HepG2 (cell line): ENCODE data around the gene GLB1L3. TPM values are rescaled to one million over a fixed set of nuclear protein-coding genes. Genes with fewer than 3 reads are reported as not detected.
A peak's percentile ranks its signal among the peaks of the same experiment; 100 is the strongest.

Source experiments
- DPF2 ChIP-seq: sonication (generic); formaldehyde crosslinking; IDR thresholded peaks from 2 replicates; pipeline ENCODE4 v1.4.0; 2020; ENCODE audit warnings: mild to moderate bottlenecking, low read depth, missing genetic modification reagents, borderline replicate concordance
- EEA1 ChIP-seq: sonication (generic); formaldehyde crosslinking; IDR thresholded peaks from 2 replicates; pipeline ENCODE4 v1.5.1; 2020; ENCODE audit warnings: mild to moderate bottlenecking, missing genetic modification reagents, borderline replicate concordance
- EED ChIP-seq: sonication (generic); formaldehyde crosslinking; IDR thresholded peaks from 2 replicates; pipeline ENCODE4 v1.5.0; 2020; ENCODE audit warnings: mild to moderate bottlenecking, missing genetic modification reagents
- FOSL1 ChIP-seq: sonication (generic); formaldehyde crosslinking; IDR thresholded peaks from 2 replicates; pipeline ENCODE4 v1.9.0; 2021; ENCODE audit warnings: missing genetic modification reagents, borderline replicate concordance
- HMG20A ChIP-seq: IDR thresholded peaks from 2 replicates; pipeline ENCODE4 v1.6.1; 2016; ENCODE audit warnings: borderline replicate concordance
- KLF13 ChIP-seq: sonication (generic); formaldehyde crosslinking; IDR thresholded peaks from 2 replicates; pipeline ENCODE4 v1.4.0; 2020; ENCODE audit warnings: mild to moderate bottlenecking, missing genetic modification reagents
- MLXIP ChIP-seq: sonication (generic); formaldehyde crosslinking; IDR thresholded peaks from 2 replicates; pipeline ENCODE4 v1.9.0; 2021; ENCODE audit warnings: missing genetic modification reagents, borderline replicate concordance
- SIN3A ChIP-seq: IDR thresholded peaks from 2 replicates; pipeline ENCODE4 v1.6.1; 2011; ENCODE audit warnings: low read depth, mild to moderate bottlenecking, control low read depth, low read length, borderline replicate concordance
- TBP ChIP-seq: sonication (generic); formaldehyde crosslinking; IDR thresholded peaks from 2 replicates; pipeline ENCODE4 v1.5.0; 2020; ENCODE audit warnings: missing genetic modification reagents
- TEAD3 ChIP-seq: optimal IDR thresholded peaks from 2 replicates; pipeline ENCODE3; 2016; ENCODE audit warnings: borderline replicate concordance
- ZBTB1 ChIP-seq: sonication (generic); formaldehyde crosslinking; IDR thresholded peaks from 2 replicates; pipeline ENCODE4 v1.4.0; 2020; ENCODE audit warnings: missing genetic modification reagents, borderline replicate concordance
- ZBTB8A ChIP-seq: sonication (generic); formaldehyde crosslinking; IDR thresholded peaks from 2 replicates; pipeline ENCODE4 v1.4.0; 2020; ENCODE audit warnings: mild to moderate bottlenecking, low read depth, missing genetic modification reagents, borderline replicate concordance
- ZNF230 ChIP-seq: sonication (generic); formaldehyde crosslinking; IDR thresholded peaks from 2 replicates; pipeline ENCODE4 v1.4.0; 2020; ENCODE audit warnings: mild to moderate bottlenecking, missing genetic modification reagents
- ZNF264 ChIP-seq: sonication (generic); formaldehyde crosslinking; IDR thresholded peaks from 2 replicates; pipeline ENCODE4 v1.4.0; 2020; ENCODE audit warnings: missing genetic modification reagents
- ZNF30 ChIP-seq: sonication (generic); formaldehyde crosslinking; IDR thresholded peaks from 2 replicates; pipeline ENCODE4 v1.5.0; 2020; ENCODE audit warnings: mild to moderate bottlenecking, missing genetic modification reagents
- ZNF460 ChIP-seq: sonication (generic); formaldehyde crosslinking; IDR thresholded peaks from 2 replicates; pipeline ENCODE4 v1.5.1; 2020; ENCODE audit warnings: missing genetic modification reagents, mild to moderate bottlenecking, borderline replicate concordance
- polyA plus RNA-seq, 8 experiments: library from polyadenylated mRNA; depleted of rRNA in 3 of 8; stranded (reverse) in 7 of 8; unstranded in 1 of 8; fragments of >200 nt; fragmentation: Illumina TruSeq in 4 of 8; extraction: Trizol in 4 of 8; gene quantifications; 2 replicates each; pipeline versions ENCODE4 v1.2.1 to v1.2.3, GENCODE V29; 2011 to 2016; ENCODE audit warnings: low read depth in 4 of 8, missing spikeins in 1 of 8, mixed read lengths in 1 of 8; ENCODE audit not compliant: insufficient read depth in 1 of 8
- total RNA-seq, 5 experiments: library from RNA; depleted of rRNA; stranded (reverse); fragments of >200 nt; fragmentation: Illumina TruSeq; extraction: Trizol; gene quantifications; 2 replicates each; pipeline ENCODE4 v1.2.3, GENCODE V29; 2016; ENCODE audit warnings: low read depth in 1 of 5
- TF ChIP-seq, protein P1 (sequence below): sonication (generic); formaldehyde crosslinking; IDR thresholded peaks from 2 replicates; pipeline ENCODE4 v1.4.0; 2020; ENCODE audit warnings: missing genetic modification reagents
- TF ChIP-seq, protein P2 (sequence below): IDR thresholded peaks from 2 replicates; pipeline ENCODE4 v1.6.1; 2016

GLB1L3 gene
- total and polyA plus RNA-seq, 2 of the 13 experiments (the other 11 are each of a cell fraction or from before 2014, with no cell fraction given) = not detected

DNA sequence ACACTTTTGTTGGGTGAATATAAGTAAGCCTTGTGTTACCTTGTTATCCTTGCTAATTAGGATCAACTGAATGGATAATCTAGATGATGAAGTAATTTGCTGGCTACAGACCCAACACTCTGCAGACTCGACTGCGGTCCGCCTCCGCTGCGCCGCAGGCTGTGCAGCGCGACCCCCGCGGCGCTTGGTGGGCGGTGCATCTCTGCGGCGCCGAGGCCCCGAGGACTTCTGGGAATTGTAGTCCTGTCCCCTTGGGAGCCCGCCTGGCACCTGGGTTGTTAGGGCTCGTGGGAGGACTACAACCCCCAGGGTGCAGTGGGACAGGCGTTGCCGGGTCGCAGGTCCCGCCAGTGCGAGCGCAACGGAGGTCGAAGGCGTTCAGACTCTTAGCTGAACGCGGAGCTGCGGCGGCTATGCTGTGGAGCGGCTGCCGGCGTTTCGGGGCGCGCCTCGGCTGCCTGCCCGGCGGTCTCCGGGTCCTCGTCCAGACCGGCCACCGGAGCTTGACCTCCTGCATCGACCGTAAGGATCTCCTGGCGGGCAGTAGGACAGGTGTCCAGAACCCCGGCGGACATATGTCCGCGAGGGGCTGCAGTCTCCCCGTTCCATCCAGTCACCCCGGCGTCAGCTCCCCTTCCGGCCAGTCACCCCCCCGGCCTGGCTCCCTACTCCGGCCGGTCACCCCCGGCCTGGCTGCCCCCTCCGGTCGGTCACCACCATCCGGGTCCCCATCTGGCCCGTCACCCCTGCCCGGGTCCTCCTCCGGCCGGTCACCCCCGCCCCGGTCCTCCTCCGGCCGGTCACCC is 22.8 kb upstream of the GLB1L3 start, which contains the start of the genes ACAD8 and THYN1 (continued):
- TF ChIP-seq, protein P1, sequence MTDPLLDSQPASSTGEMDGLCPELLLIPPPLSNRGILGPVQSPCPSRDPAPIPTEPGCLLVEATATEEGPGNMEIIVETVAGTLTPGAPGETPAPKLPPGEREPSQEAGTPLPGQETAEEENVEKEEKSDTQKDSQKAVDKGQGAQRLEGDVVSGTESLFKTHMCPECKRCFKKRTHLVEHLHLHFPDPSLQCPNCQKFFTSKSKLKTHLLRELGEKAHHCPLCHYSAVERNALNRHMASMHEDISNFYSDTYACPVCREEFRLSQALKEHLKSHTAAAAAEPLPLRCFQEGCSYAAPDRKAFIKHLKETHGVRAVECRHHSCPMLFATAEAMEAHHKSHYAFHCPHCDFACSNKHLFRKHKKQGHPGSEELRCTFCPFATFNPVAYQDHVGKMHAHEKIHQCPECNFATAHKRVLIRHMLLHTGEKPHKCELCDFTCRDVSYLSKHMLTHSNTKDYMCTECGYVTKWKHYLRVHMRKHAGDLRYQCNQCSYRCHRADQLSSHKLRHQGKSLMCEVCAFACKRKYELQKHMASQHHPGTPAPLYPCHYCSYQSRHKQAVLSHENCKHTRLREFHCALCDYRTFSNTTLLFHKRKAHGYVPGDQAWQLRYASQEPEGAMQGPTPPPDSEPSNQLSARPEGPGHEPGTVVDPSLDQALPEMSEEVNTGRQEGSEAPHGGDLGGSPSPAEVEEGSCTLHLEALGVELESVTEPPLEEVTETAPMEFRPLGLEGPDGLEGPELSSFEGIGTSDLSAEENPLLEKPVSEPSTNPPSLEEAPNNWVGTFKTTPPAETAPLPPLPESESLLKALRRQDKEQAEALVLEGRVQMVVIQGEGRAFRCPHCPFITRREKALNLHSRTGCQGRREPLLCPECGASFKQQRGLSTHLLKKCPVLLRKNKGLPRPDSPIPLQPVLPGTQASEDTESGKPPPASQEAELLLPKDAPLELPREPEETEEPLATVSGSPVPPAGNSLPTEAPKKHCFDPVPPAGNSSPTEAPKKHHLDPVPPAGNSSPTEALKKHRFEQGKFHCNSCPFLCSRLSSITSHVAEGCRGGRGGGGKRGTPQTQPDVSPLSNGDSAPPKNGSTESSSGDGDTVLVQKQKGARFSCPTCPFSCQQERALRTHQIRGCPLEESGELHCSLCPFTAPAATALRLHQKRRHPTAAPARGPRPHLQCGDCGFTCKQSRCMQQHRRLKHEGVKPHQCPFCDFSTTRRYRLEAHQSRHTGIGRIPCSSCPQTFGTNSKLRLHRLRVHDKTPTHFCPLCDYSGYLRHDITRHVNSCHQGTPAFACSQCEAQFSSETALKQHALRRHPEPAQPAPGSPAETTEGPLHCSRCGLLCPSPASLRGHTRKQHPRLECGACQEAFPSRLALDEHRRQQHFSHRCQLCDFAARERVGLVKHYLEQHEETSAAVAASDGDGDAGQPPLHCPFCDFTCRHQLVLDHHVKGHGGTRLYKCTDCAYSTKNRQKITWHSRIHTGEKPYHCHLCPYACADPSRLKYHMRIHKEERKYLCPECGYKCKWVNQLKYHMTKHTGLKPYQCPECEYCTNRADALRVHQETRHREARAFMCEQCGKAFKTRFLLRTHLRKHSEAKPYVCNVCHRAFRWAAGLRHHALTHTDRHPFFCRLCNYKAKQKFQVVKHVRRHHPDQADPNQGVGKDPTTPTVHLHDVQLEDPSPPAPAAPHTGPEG (CRISPR knock-in tag) = no peak
- TF ChIP-seq EED (CRISPR knock-in tag) (no peak), ZNF30 (CRISPR knock-in tag) (no peak; the same call in 1 of the 2 replicates), ZBTB8A (CRISPR knock-in tag) (no peak), EEA1 (CRISPR knock-in tag) (no peak), MLXIP (CRISPR knock-in tag) (no peak), DPF2 (CRISPR knock-in tag) (no peak), ZNF264 (CRISPR knock-in tag) (no peak), ZNF460 (no peak), KLF13 (CRISPR knock-in tag) (0 out of 2 replicates have a peak, but pooled peaks have one; percentile 36), ZNF230 (0 out of 2 replicates have a peak, but pooled peaks have one; percentile 25), TEAD3 (CRISPR knock-in tag) (peak; percentile 59), SIN3A (0 out of 2 replicates have a peak, but pooled peaks have one; percentile 48), ZBTB1 (CRISPR knock-in tag) (no peak), FOSL1 (CRISPR knock-in tag) (no peak), TBP (no peak), HMG20A (no peak)
- TF ChIP-seq, protein P2, sequence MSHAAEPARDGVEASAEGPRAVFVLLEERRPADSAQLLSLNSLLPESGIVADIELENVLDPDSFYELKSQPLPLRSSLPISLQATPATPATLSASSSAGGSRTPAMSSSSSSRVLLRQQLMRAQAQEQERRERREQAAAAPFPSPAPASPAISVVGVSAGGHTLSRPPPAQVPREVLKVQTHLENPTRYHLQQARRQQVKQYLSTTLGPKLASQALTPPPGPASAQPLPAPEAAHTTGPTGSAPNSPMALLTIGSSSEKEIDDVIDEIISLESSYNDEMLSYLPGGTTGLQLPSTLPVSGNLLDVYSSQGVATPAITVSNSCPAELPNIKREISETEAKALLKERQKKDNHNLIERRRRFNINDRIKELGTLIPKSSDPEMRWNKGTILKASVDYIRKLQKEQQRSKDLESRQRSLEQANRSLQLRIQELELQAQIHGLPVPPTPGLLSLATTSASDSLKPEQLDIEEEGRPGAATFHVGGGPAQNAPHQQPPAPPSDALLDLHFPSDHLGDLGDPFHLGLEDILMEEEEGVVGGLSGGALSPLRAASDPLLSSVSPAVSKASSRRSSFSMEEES (CRISPR knock-in tag) = peak; percentile 49; the same call in 1 of the 2 replicates
